Hypothalamus (tissue), 51 donors: ENCODE measurements around the gene ZFAND3.
"Not testable (repeated sequence)": the region's sequence is repeated elsewhere in the genome, so short reads cannot be mapped to it uniquely, and the experiment has no call there.

ENCODE experiments used
- DNase-seq, 51 donors: peaks; one replicate each; lab custom pipeline; 2025; lab: John Stamatoyannopoulos, UW

The ZFAND3 gene

DNA sequence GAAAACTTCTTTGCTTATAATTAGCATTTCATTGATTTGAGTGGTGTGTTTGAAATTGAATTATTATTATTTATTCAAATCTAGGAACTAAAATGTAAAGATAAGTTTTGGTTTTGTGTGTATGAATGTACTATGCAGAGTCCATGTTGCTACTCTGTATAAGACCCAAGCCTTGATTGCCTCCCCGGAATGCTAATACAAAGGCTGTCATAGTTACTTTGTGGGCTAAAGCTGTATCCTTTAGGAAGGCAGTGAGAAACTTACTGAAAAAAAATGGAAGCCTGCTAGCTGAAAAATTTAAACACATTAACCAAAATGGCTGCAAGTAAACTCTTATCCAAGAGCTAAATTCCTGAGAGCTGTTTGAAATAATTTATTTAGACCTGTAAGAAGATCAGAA is 213.3 kb downstream of the ZFAND3 start:
- no peak for DNase-seq

- no peak for DNase-seq
Measured at GRCh38 chr6:38033442-38033982, 214.0 kb downstream of the ZFAND3 start.

DNA sequence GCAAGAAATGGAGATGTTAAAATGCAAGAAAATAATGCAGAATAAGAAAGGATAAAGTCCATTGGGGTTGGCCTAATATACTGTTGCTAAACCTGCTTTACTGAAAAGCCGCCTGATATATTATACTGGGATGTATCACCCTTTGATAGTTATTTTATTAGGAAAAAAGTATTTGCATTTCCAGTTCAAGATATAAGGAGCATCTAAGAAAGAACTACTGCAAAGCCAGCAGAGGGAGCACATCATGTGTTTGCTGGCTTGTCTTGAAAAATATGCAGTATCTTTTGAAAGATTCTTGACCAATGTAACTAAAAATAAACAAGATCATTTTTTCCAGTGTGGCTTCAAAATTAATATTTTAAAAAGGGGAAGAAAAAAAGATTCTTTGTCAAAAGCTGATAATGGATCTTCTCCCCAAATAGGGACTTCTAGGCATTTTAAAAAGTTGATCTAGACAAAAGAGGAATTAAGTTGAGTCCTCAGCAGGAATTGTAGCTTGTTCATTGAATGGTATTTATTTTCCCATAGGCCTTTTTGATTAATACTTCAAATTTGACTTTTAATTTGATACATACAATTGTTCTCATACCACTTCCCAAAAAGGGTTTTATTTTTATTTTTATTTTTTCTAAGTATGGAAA is 214.9 kb downstream of the ZFAND3 start:
- peak in 5 of 51 donors; percentile 1 to 50 (median 17) for DNase-seq

DNA sequence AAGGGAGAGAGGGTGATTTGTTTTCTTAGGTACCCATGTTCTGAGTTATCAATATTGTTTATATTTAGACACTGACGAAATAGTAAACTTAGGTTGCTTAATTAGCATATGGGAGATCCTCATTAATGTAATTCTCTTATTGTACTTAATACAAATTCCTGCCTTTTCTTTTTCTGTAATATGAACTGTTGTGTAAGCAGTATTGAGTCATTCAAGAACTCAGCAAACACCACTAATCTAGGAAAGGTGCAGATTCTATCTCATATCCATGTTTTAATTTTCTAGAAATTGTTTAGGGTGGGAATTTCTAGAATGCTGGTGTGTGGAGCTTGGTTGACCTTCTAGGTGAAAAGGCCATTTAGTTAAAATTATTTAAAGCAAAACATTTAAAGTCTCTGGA is 216.0 kb downstream of the ZFAND3 start:
- no peak for DNase-seq

- no peak for DNase-seq
Measured at GRCh38 chr6:38039502-38039901, 220.0 kb downstream of the ZFAND3 start.

- no peak for DNase-seq
Measured at GRCh38 chr6:38040254-38040653, 220.7 kb downstream of the ZFAND3 start.

GRCh38 chr6:38043259-38043753 is 223.8 kb downstream of the ZFAND3 start:
- DNase-seq: no peak

GRCh38 chr6:38045701-38046305 is 226.3 kb downstream of the ZFAND3 start:
- DNase-seq: no peak

GRCh38 chr6:38047562-38047961 is 228.0 kb downstream of the ZFAND3 start:
- no peak for DNase-seq

DNA sequence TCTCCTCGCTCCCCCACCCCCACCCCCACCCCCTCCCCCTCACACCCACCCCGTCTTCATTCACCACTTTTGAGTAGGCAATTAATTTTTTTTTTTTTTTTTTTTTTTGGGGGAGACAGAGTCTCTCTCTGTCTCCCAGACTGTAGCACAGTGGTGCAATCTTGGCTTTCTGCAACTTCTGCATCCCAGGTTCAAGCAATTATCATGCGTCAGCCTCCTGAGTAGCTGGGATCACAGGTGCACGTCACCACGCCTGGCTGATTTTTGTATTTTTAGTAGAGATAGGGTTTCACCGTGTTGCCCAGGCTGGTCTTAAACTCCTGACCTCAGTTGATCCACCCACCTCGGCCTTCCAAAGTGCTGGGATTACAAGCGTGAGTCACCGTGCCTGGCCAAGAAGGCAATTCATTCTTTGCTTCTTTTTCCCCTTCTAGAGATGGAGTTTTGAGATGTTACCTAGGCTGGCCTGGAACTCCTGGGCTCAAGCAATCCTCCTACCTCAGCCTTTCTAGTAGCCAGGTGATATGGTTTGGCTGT is 230.4 kb downstream of the ZFAND3 start:
- not testable (repeated sequence) for DNase-seq

DNA sequence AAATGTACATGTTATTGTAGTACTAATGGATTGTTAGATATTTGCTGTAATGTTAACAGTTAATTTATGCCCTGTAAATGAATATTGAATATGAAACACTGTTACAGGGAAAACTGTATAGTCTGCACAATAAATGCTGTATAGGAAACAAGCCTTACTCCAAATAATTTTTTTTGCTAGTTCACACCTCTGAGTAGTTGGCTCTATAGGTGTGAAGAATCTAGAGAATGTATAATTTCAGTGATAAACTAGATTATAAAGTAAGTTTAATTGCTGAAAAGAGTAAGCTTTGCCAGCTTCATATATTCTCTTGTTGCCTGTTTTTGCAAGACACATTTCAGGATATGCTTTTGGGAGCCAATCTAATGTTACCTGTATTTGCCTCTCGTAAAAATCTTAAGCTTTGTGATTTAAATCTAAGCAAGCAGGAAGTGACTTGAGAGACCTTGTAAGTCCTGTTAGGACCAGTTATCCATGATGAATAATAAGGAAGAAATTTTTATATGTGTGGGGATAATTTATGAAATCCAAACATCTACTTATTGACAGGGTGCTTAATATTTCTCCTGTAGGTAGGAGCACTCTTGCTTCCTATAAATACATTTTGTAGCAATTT is 232.4 kb downstream of the ZFAND3 start:
- DNase-seq: no peak

- no peak for DNase-seq
Measured at GRCh38 chr6:38054527-38055202, 235.1 kb downstream of the ZFAND3 start.

GRCh38 chr6:38055203-38055589 is 235.7 kb downstream of the ZFAND3 start:
- DNase-seq: no peak

GRCh38 chr6:38056361-38056760 is 236.8 kb downstream of the ZFAND3 start:
- no peak for DNase-seq

DNA sequence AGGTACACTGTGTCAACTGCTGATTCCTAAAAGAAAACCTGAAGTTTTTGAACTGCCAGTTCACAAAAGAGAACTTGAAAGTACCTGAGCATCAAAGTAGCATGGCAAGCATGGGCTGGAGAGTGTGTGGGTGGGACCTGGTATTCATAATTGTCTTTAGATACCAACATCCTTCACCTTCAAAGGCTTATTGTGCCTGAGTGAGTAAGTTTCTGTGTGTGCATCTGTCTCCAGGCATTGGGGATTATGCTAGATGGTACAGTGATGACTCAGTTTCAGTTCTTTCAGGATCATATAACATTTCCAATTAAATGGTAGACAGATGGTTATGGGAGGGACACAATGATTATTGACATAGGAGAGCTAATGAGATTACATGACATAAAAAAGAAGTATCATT is 238.5 kb downstream of the ZFAND3 start:
- no peak for DNase-seq

DNA sequence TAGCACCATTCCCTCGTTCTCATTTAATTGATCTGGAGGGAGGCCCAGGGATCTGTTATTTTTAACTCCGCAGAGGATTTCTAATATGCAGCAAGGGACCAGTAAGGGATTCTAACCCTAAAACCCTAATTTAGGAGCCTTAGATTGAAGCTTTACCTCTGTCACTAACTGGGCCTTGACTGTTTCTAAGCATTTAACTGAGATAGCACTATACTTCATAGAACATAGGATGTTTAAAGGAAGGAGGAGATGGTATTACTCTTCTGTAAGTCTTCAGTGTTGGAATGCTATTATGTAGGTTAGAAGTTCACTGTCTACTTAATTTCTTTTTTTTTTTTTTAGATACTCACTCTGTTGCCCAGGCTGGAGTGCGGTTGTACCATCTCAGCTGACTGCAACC is 242.5 kb downstream of the ZFAND3 start:
- no peak for DNase-seq

DNA sequence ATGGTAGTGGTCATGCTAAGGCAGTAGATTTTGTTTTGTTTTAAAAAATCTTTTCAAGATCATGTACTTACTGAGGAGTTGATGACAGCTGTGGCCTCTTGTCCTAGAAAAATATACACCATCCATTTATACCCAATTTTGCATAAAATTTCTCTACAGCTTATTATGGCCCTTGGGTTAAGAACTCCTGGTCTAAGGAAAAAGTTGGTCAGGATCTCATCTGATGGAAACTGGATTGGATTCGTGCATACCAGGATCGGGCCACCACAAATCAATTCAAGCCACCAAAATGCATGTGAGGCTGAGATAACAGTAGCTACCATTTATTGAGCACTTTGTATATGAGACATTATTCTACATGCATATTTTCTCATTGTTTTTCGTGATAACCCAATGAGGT is 244.4 kb downstream of the ZFAND3 start:
- DNase-seq: no peak

DNA sequence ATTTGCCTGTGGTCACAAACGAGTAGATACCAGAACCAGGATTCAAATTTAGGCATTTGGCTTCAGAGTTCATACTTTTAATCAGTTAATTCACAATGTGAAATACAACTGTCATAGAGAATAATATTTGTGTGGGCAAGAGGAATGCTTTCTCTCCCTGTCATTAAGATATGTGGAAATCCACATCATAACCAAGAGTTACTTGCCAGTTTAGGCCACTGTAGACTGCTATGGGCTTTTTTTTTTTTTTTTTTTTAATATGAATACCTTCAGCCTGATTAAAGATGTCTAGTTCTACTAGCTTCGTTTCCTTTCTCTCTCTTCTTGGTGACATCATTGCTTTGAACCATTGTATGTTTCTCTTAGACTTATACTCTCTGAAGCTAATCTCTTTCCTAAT is 244.9 kb downstream of the ZFAND3 start:
- DNase-seq: no peak

- no peak for DNase-seq
Measured at GRCh38 chr6:38065734-38066305, 246.3 kb downstream of the ZFAND3 start.

DNA sequence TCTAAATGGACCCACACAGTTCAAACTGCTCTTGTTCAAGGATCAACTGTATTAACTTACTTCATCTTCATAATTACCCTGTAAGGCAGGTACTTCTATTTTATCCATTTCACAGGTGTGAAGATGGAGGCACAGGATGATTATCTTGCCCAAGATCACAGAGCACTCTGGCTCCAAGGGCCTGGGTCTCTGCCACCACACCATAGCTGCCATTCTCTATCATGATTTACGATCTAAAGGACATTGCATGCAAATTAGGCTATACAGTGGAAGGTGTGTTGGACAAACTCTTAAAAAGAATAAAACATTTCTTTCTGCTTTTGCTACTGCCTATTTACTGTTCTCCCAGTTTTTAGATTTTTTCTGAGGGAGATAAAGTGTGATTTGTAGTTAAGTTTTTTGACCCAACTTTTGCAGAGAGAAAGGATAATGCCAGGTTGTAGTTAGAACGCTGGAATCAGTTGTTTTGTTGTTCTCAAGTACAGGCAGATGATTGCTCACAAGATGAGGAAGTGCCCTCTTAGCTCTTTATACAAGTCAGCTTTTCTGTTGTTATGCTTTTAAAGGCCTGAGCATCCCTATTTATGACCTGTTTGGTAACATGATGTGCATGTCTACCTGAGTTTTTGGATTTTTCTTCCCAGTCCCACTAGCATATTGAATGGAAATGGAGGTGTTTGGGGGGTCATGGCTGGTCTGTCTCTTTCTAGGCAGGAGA is 247.9 kb downstream of the ZFAND3 start:
- DNase-seq: no peak
